Stomach smooth muscle (tissue), 2 donors: ENCODE results near the gene AGTR1.

Source experiments
- H3K27ac ChIP-seq: one replicate; pipeline ENCODE4 v1.7.0; 2013; ENCODE audit warnings: mild to moderate bottlenecking, low read length, inconsistent platforms
- H3K27me3 ChIP-seq, 2 donors: one replicate each; pipeline ENCODE4 v1.7.0; 2013; ENCODE audit warnings: low read length in 2 of 2; ENCODE audit not compliant: insufficient read depth in 2 of 2, control insufficient read depth in 1 of 2
- H3K36me3 ChIP-seq, 2 donors: one replicate each; pipeline ENCODE4 v1.7.0; 2013; ENCODE audit warnings: low read length in 2 of 2; ENCODE audit not compliant: control insufficient read depth in 2 of 2, insufficient read depth in 2 of 2
- H3K4me1 ChIP-seq: one replicate; pipeline ENCODE4 v1.7.0; 2013; ENCODE audit warnings: low read length; ENCODE audit not compliant: control insufficient read depth, insufficient read depth
- H3K4me3 ChIP-seq, 2 donors: one replicate each; pipeline ENCODE4 v1.7.0; 2013; ENCODE audit warnings: low read length in 2 of 2
- H3K9ac ChIP-seq, 2 donors: one replicate each; pipeline ENCODE4 v1.7.0; 2013; ENCODE audit warnings: low read length in 2 of 2, mild to moderate bottlenecking in 1 of 2
- H3K9me3 ChIP-seq, 2 donors: one replicate each; pipeline ENCODE4 v1.7.0; 2013; ENCODE audit warnings: low read length in 2 of 2; ENCODE audit not compliant: control insufficient read depth in 2 of 2
- donor health status: healthy.
- donor health status: Pancreatic carcinoma.

AGTR1 gene

GRCh38 chr3:148698190-148698810 is 597 bp downstream of the AGTR1 start:
- H3K4me1 ChIP-seq = peaks cover 6% of the 10 kb centered on the region
- H3K9me3 ChIP-seq = no peaks in the 10 kb centered on the region
- peak overlapping the region; percentile 66 for H3K27ac ChIP-seq
- H3K36me3 ChIP-seq = no peaks in the 10 kb centered on the region
- no peaks in the 10 kb centered on the region for H3K27me3 ChIP-seq
- H3K4me3 ChIP-seq = peak overlapping the region; percentile 54 to 89
- peak overlapping the region; percentile 76 to 78 for H3K9ac ChIP-seq

DNA sequence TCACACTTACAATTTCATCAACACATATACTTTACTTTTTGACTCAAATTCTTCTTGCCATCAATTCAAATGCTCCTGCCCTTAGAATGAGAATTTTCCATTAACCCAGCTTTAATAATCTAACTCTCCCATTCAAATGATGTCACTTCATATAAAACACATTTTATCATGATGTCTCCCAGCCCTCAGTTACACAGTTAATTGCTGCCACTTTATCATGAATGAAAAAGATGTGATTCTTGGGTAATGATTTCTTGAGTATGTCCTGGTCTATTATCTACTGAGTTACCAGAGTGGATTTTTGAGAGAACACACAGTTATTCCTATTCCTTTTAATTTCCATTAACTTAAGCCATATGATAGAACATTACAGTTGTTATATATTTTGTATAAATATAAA is 7.6 kb downstream of the AGTR1 start:
- no peaks in the 10 kb centered on the region for H3K27me3 ChIP-seq
- H3K4me1 ChIP-seq = peaks cover 4% of the 10 kb centered on the region
- H3K36me3 ChIP-seq = peaks cover 0 to 3% of the 10 kb centered on the region in 2 donors
- no peak overlapping the region for H3K27ac ChIP-seq
- no peak overlapping the region for H3K4me3 ChIP-seq
- peaks cover 0 to 2% of the 10 kb centered on the region in 2 donors for H3K9me3 ChIP-seq
- H3K9ac ChIP-seq = no peak overlapping the region

DNA sequence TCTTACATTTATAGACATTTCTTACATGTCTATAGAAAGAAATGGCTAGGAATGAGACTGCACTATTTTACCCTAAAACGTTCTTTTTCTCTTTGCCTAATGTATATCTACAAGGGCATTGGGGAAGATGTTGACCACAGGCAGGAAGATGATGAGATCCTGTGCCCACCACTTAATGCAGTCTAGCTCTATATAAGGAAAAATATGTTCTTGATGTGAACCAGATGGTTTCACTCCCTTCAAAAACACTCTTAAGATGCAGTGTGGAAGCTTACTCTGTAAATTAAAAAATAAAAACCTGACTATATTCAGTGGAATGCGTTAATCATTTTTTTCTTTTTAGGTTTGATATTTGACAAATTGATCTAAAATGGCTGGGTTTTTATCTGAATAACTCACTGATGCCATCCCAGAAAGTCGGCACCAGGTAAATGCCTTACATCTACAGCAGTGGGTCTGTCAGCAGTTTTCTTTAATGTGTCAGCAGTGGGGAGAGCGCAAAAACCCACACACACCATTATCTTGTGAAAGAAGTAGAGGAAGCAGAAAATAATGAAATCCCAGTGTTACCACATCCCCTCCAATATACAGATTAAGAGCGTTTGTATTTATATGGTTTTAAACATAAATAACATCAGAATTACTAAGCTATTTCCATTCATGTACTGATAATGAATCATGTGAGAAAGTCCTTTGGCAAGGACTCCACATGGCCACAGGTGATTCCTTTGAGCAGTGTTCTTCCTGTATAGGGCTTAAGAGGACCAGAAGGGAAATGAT is 10.1 kb downstream of the AGTR1 start:
- no peaks in the 10 kb centered on the region for H3K27me3 ChIP-seq
- H3K9ac ChIP-seq = no peak overlapping the region
- H3K27ac ChIP-seq = no peak overlapping the region
- no peak overlapping the region for H3K4me3 ChIP-seq
- H3K9me3 ChIP-seq = peaks cover 0 to 2% of the 10 kb centered on the region in 2 donors
- H3K36me3 ChIP-seq = peaks cover 0 to 3% of the 10 kb centered on the region in 2 donors
- peaks cover 4% of the 10 kb centered on the region for H3K4me1 ChIP-seq

DNA sequence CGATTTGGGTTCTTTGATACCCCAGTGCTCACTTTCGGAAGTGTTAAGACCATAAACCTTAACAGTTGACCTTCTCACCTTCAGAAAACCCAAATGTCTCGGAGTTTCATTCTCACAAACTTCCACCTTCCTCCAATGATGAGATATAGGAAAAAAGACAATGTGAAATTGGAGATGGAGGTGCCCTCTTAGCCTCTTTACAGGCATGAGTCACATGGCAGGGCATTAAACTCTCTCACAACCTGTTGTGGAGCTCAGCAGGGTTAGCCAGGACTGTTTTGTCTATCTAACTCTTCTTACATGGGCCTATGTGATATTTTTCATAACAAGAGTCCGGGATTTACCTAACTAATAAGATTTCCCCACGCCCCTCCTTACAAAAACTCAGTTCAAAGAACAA is 10.7 kb downstream of the AGTR1 start:
- peaks cover 0 to 2% of the 10 kb centered on the region in 2 donors for H3K9me3 ChIP-seq
- H3K36me3 ChIP-seq = peaks cover 0 to 3% of the 10 kb centered on the region in 2 donors
- no peak overlapping the region for H3K4me3 ChIP-seq
- no peak overlapping the region for H3K27ac ChIP-seq
- H3K4me1 ChIP-seq = peaks cover 4% of the 10 kb centered on the region
- no peaks in the 10 kb centered on the region for H3K27me3 ChIP-seq
- H3K9ac ChIP-seq = no peak overlapping the region

DNA sequence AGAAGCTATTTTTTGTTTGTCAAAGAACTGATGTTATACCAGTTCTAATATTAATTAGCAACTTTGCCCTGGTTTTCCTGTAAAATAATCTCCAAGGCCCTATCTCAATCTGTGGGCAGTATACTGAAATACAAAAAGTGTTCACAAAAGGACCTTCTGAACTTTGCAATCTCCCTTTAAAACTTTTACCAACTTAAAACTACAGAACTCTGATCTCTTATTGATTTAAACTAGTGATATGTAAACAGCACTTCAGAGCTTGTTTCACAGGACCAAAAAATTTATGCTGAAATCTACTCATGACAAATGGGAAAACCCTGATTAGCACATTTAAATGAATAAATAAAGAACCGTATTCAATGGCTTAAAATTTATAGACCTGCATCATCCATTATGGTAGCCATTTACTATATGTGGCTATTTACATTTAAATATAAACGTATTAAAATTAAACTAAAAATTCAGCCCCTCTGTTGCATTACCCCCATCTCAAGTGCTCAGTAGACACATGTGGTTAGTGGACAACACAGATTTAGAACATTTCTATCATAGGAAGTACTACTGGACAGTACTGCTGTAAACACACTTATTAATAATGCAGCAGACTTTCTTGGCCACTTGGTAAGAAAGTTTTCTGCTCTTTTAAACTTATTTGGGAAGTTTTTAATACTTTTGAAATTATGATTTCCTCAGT is 12.0 kb downstream of the AGTR1 start:
- Histone ChIP-seq H3K4me1 (peaks cover 4% of the 10 kb centered on the region), H3K9me3 (peaks cover 0 to 2% of the 10 kb centered on the region in 2 donors), H3K36me3 (peaks cover 0 to 3% of the 10 kb centered on the region in 2 donors), H3K9ac (no peak overlapping the region), H3K4me3 (no peak overlapping the region), H3K27me3 (no peaks in the 10 kb centered on the region), H3K27ac (no peak overlapping the region)

GRCh38 chr3:148710665-148711064 is 13.0 kb downstream of the AGTR1 start:
- no peak overlapping the region for H3K4me3 ChIP-seq
- no peaks in the 10 kb centered on the region for H3K27me3 ChIP-seq
- H3K27ac ChIP-seq = no peak overlapping the region
- peaks cover 4% of the 10 kb centered on the region for H3K4me1 ChIP-seq
- H3K9me3 ChIP-seq = peaks cover 0 to 2% of the 10 kb centered on the region in 2 donors
- peaks cover 0 to 3% of the 10 kb centered on the region in 2 donors for H3K36me3 ChIP-seq
- H3K9ac ChIP-seq = no peak overlapping the region

DNA sequence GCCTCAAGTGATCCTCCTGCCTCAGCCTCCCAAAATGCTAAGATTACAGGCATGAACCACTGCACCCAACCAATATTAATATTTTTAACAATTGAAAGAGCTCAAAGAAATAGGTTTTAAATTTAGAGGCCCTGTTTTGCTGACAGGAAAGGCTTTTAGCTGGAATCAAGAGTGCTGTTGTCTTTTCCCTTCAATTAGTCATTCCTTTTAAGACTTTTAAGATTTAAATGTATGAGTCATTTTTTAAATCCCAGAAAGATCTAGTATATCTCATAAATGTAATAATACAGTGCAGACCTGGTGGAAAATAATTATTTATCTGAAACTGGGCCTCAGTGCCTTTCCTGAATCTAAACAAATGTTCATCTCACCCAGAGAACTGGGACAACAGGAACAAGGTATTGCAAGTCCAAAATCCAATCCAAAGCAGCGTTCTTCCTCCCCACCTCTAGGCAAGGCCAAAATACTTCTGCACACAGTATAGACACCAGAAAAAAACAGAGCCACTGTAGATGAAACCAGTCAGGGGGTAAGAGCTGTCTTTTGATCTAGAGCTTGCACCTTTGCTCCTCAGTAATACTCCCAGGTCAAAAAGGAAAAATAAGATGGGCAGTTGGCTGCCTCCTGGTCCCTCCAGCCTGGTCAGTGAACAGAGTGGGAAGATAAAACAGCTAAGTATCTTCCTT is 14.4 kb downstream of the AGTR1 start:
- H3K9ac ChIP-seq = no peak overlapping the region
- H3K36me3 ChIP-seq = peaks cover 0 to 3% of the 10 kb centered on the region in 2 donors
- H3K27ac ChIP-seq = no peak overlapping the region
- H3K4me3 ChIP-seq = peak overlapping the region; percentile 30 to 45
- peaks cover 4% of the 10 kb centered on the region for H3K4me1 ChIP-seq
- H3K27me3 ChIP-seq = no peaks in the 10 kb centered on the region
- H3K9me3 ChIP-seq = peaks cover 0 to 2% of the 10 kb centered on the region in 2 donors

GRCh38 chr3:148714521-148714920 is 16.8 kb downstream of the AGTR1 start:
- H3K9me3 ChIP-seq = no peaks in the 10 kb centered on the region
- H3K4me3 ChIP-seq = no peak overlapping the region
- peaks cover 7% of the 10 kb centered on the region for H3K4me1 ChIP-seq
- H3K9ac ChIP-seq = no peak overlapping the region
- H3K27me3 ChIP-seq = no peaks in the 10 kb centered on the region
- no peak overlapping the region for H3K27ac ChIP-seq
- no peaks in the 10 kb centered on the region for H3K36me3 ChIP-seq

- H3K9ac ChIP-seq = no peak overlapping the region
- no peaks in the 10 kb centered on the region for H3K27me3 ChIP-seq
- peaks cover 0 to 2% of the 10 kb centered on the region in 2 donors for H3K36me3 ChIP-seq
- no peaks in the 10 kb centered on the region for H3K9me3 ChIP-seq
- H3K4me1 ChIP-seq = peaks cover 7% of the 10 kb centered on the region
- no peak overlapping the region for H3K27ac ChIP-seq
- H3K4me3 ChIP-seq = no peak overlapping the region
Observed at GRCh38 chr3:148716657-148717056, 19.0 kb downstream of the AGTR1 start.

DNA sequence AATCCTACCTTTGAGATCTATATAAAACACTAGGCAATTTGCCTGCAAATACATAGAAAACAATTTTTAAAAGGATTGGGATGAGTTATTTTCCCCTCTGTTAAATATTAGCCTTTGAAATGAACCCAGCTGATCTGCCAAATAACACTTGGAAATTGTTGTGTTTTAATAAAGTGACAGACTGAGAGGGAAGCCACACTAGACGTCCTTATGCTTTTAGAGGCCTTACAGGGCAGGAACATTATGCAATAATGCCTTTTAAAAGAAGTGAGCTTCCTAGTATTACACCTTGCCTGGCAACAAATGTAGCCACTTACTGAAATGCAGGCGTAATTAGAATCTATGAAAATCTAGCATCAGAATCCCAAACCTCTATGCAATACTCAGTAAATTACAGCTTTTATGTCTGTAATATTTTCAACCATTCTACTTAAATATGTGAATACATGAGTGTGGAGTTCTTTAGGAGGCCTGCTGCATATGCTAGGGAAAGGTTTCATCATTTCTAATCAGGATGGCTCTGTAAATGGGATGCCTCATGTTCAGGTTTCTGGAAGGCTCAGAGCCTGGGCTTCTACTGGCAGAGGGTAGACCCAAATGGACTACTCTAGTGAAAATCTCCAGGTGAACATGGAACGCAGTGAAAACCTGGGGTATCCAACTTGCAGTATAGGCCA is 20.3 kb downstream of the AGTR1 start:
- no peak overlapping the region for H3K4me3 ChIP-seq
- peaks cover 7% of the 10 kb centered on the region for H3K4me1 ChIP-seq
- no peaks in the 10 kb centered on the region for H3K27me3 ChIP-seq
- H3K27ac ChIP-seq = no peak overlapping the region
- peaks cover 0 to 4% of the 10 kb centered on the region in 2 donors for H3K36me3 ChIP-seq
- no peaks in the 10 kb centered on the region for H3K9me3 ChIP-seq
- H3K9ac ChIP-seq = no peak overlapping the region
